PFSK-1 (cell line): ENCODE results near the gene PRDM8.

Experiments
- FOXP2 ChIP-seq: optimal IDR thresholded peaks from 2 replicates; pipeline ENCODE3; 2011; ENCODE audit warnings: borderline replicate concordance, control low read depth, inconsistent platforms; ENCODE audit not compliant: insufficient read depth; ENCODE audit errors: extremely low read length, extremely low read depth
- POLR2AphosphoS5 ChIP-seq: IDR thresholded peaks from 2 replicates; pipeline ENCODE4 v1.6.1; 2012; ENCODE audit warnings: low read depth, mild to moderate bottlenecking, control low read depth, low read length, moderate library complexity
- REST ChIP-seq, 2 experiments: IDR thresholded peaks; 2 replicates each; pipeline versions ENCODE4 v1.6.1 to v1.8.0; 2011 to 2012; ENCODE audit warnings: low read depth in 2 of 2, low read length in 2 of 2, control low read depth in 1 of 2, inconsistent platforms in 1 of 2, mild to moderate bottlenecking in 1 of 2, moderate library complexity in 1 of 2; ENCODE audit not compliant: insufficient read depth in 1 of 2
- SIN3A ChIP-seq: IDR thresholded peaks from 2 replicates; pipeline ENCODE4 v1.6.1; 2012; ENCODE audit warnings: mild to moderate bottlenecking, low read length, moderate library complexity, borderline replicate concordance; ENCODE audit not compliant: insufficient read depth
- TAF1 ChIP-seq: IDR thresholded peaks from 2 replicates; pipeline ENCODE4 v1.6.1; 2012; ENCODE audit warnings: low read length, control low read depth, borderline replicate concordance; ENCODE audit not compliant: insufficient read depth

The PRDM8 gene

GRCh38 chr4:80228460-80228859 is 31.2 kb downstream of the PRDM8 start:
- no peak for TF ChIP-seq FOXP2
- no peak for TF ChIP-seq TAF1
- TF ChIP-seq POLR2AphosphoS5: no peak
- no peak for TF ChIP-seq SIN3A
- TF ChIP-seq REST (IDR thresholded peaks at IDR 0.05; ENCODE audit: insufficient read depth in 1 of 2, low read depth in 2 of 2, low read length in 2 of 2): no peak

GRCh38 chr4:80229128-80229527 is 31.8 kb downstream of the PRDM8 start:
- no peak for TF ChIP-seq SIN3A
- TF ChIP-seq REST (IDR thresholded peaks at IDR 0.05; ENCODE audit: insufficient read depth in 1 of 2, low read depth in 2 of 2, low read length in 2 of 2): no peak
- no peak for TF ChIP-seq FOXP2
- no peak for TF ChIP-seq POLR2AphosphoS5
- no peak for TF ChIP-seq TAF1

GRCh38 chr4:80229590-80229989 is 32.3 kb downstream of the PRDM8 start:
- TF ChIP-seq SIN3A (no peak), TAF1 (no peak), FOXP2 (no peak), POLR2AphosphoS5 (no peak), REST (IDR thresholded peaks at IDR 0.05; ENCODE audit: insufficient read depth in 1 of 2, low read depth in 2 of 2, low read length in 2 of 2) (no peak)

GRCh38 chr4:80231180-80231579 is 33.9 kb downstream of the PRDM8 start:
- no peak for TF ChIP-seq POLR2AphosphoS5
- no peak for TF ChIP-seq SIN3A
- no peak for TF ChIP-seq FOXP2
- TF ChIP-seq TAF1: no peak

GRCh38 chr4:80232707-80233370 is 35.5 kb downstream of the PRDM8 start:
- TF ChIP-seq SIN3A (no peak), TAF1 (no peak), REST (IDR thresholded peaks at IDR 0.05; ENCODE audit: insufficient read depth in 1 of 2, low read depth in 2 of 2, low read length in 2 of 2) (no peak), FOXP2 (no peak), POLR2AphosphoS5 (no peak)
